ENCODE measurements around the gene ODAD3. TPM values are rescaled to one million over a fixed set of nuclear protein-coding genes. Genes with fewer than 3 reads are reported as not detected.
"Not testable (repeated sequence)": the region's sequence is repeated elsewhere in the genome, so short reads cannot be mapped to it uniquely, and the experiment has no call there.

The ODAD3 gene
- total and polyA plus RNA-seq, 2 of the 13 experiments (the other 11 are each of a cell fraction or from before 2014, with no cell fraction given), result 0.04 to 0.08 TPM

GRCh38 chr19:11406703-11407236, 28.2 kb downstream of the ODAD3 start:
- H3K4me3 ChIP-seq (replicated peaks in 1 of 3; ENCODE audit: insufficient read depth in 1 of 3, low read depth in 2 of 3, low read length in 3 of 3); FAIRE-seq; H3K4me2 ChIP-seq (ENCODE audit: low read depth, low read length); H3K9me3 ChIP-seq (ENCODE audit: low read length); H4K20me1 ChIP-seq (ENCODE audit: insufficient read depth, low read length); ATAC-seq; H2AFZ ChIP-seq (ENCODE audit: low read length); DNase-seq (ENCODE audit: low spot score); H3K79me2 ChIP-seq (ENCODE audit: insufficient read depth, low read length); CTCF ChIA-PET (ENCODE audit: low intra/inter-chr PET ratio, low total read pairs); intact Hi-C loops (cut with micrococcal nuclease; ENCODE audit: unreplicated experiment); H3K4me1 ChIP-seq (ENCODE audit: insufficient read depth, low read length); H3K9ac ChIP-seq (ENCODE audit: insufficient read depth, low read depth, low read length); H3K27ac ChIP-seq (ENCODE audit: extremely low read length, insufficient read depth, low read length); BruUV-seq (replicated peaks); H3K36me3 ChIP-seq (replicated peaks in 1 of 2; ENCODE audit: control insufficient read depth in 1 of 2, insufficient read depth in 2 of 2, low read length in 2 of 2); in situ Hi-C loops (cut with HindIII; ENCODE audit: extremely low pct_ligation_motif_present, low pct_unique_long_range_greater_than_20kb); H3K27me3 ChIP-seq (ENCODE audit: control insufficient read depth in 1 of 2, insufficient read depth in 2 of 2, low read length in 2 of 2): not testable (repeated sequence)
- POLR2A ChIA-PET, result interaction anchor here (1.5 kb wide), 1 partner anchor 32 kb away, joined by 5 read pairs; the partner anchor contains the start of gene SWSAP1
- 91% methylated on average over 12 of the region's 12 CpGs for WGBS (ENCODE audit: low lambda C conversion rate)

DNA sequence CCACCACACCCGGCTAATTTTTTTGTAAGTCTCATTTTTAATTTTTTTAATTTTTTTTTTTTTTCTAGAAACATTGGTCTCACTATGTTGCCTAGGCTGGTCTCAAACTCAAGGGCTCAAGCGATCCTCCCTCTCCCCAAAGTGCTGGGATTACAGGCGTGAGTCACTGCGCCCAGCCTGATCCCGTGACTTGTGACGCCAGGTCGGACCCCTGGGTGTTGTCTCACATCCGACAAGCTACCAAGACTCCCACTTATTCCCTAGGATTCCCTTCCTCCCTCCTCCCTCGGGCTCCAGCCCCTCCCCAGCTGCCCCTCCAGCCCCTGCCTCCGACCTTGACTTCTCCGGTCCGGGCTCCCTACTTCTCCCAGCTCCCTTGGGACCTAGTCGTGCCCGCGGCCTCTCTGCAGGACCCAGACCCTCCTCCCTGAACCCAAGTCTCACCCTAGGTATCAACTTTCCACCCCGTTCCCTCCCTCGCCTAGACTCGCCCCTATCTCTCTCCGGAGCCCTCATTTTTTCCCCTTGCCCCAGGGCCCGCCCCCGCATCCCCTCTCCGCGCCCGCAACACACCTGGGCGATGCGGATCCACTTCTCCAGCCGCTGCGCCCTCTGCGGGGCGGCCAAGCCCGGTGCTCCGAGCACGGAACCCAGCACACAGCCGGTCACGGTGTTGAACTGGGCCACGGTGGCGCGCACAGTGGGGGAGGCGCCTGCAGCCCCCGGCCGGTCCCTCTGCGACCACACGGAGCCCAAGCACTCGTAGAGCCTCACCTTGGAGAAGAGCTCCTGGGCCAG, 28.9 kb downstream of the ODAD3 start:
- Histone ChIP-seq H3K79me2 (ENCODE audit: insufficient read depth, low read length) (no peaks in the 10 kb centered on the region), H2AFZ (ENCODE audit: low read length) (no peak overlapping the region), H3K27me3 (ENCODE audit: control insufficient read depth in 1 of 2, insufficient read depth in 2 of 2, low read length in 2 of 2) (no peaks in the 10 kb centered on the region), H3K4me2 (ENCODE audit: low read depth, low read length) (no peak overlapping the region), H3K27ac (ENCODE audit: extremely low read length, insufficient read depth, low read length) (no peak overlapping the region), H3K4me1 (ENCODE audit: insufficient read depth, low read length) (no peaks in the 10 kb centered on the region), H3K4me3 (replicated peaks in 1 of 3; ENCODE audit: insufficient read depth in 1 of 3, low read depth in 2 of 3, low read length in 3 of 3) (no peak overlapping the region), H3K36me3 (replicated peaks in 1 of 2; ENCODE audit: control insufficient read depth in 1 of 2, insufficient read depth in 2 of 2, low read length in 2 of 2) (no peaks in the 10 kb centered on the region), H4K20me1 (ENCODE audit: insufficient read depth, low read length) (no peaks in the 10 kb centered on the region), H3K9me3 (ENCODE audit: low read length) (no peaks in the 10 kb centered on the region), H3K9ac (ENCODE audit: insufficient read depth, low read depth, low read length) (no peak overlapping the region)
- FAIRE-seq (no peak), ATAC-seq (no peak), DNase-seq (ENCODE audit: low spot score) (no peak)
- intact Hi-C loops (cut with micrococcal nuclease; ENCODE audit: unreplicated experiment), result no loop called here
- ChIA-PET CTCF (ENCODE audit: low intra/inter-chr PET ratio, low total read pairs) (no interaction called here), POLR2A (no interaction called here)
- in situ Hi-C loops (cut with HindIII; ENCODE audit: extremely low pct_ligation_motif_present, low pct_unique_long_range_greater_than_20kb), result no loop called here
- no TSS peak for BruUV-seq (replicated peaks)
- 95% methylated on average over 35 of the region's 44 CpGs for WGBS (ENCODE audit: low lambda C conversion rate)
- TF ChIP-seq KLF9 (CRISPR knock-in tag; IDR thresholded peaks at IDR 0.05; ENCODE audit: low read depth) (no peak), GMEB2 (CRISPR knock-in tag; IDR thresholded peaks at IDR 0.05; ENCODE audit: low read depth) (no peak), ZNF724P (CRISPR knock-in tag; IDR thresholded peaks at IDR 0.05; ENCODE audit: borderline replicate concordance) (no peak), SMYD3 (CRISPR knock-in tag; IDR thresholded peaks at IDR 0.05) (no peak), MAFK (conservative IDR thresholded peaks at IDR 0.05 in 1 of 2, IDR thresholded peaks at IDR 0.05 in 1 of 2; ENCODE audit: low read length in 2 of 2) (no peak), POLR2A (IDR thresholded peaks at IDR 0.05; ENCODE audit: insufficient read depth in 1 of 2, low read depth in 2 of 2, low read length in 2 of 2) (no peak), SRF (IDR thresholded peaks at IDR 0.05; ENCODE audit: low read depth, low read length) (no peak), CREM (IDR thresholded peaks at IDR 0.05) (no peak), CREM (CRISPR knock-in tag; IDR thresholded peaks at IDR 0.05) (no peak), ZNF782 (CRISPR knock-in tag; IDR thresholded peaks at IDR 0.05; ENCODE audit: borderline replicate concordance) (no peak), ZNF33B (CRISPR knock-in tag; IDR thresholded peaks at IDR 0.05) (no peak), ZNF891 (CRISPR knock-in tag; IDR thresholded peaks at IDR 0.05) (no peak), PRPF4 (IDR thresholded peaks at IDR 0.05; ENCODE audit: low read depth, low read length, poor library complexity, severe bottlenecking) (no peak), KDM2A (CRISPR knock-in tag; IDR thresholded peaks at IDR 0.05; ENCODE audit: borderline replicate concordance, low read depth) (no peak)
- TF ChIP-seq, protein P1, sequence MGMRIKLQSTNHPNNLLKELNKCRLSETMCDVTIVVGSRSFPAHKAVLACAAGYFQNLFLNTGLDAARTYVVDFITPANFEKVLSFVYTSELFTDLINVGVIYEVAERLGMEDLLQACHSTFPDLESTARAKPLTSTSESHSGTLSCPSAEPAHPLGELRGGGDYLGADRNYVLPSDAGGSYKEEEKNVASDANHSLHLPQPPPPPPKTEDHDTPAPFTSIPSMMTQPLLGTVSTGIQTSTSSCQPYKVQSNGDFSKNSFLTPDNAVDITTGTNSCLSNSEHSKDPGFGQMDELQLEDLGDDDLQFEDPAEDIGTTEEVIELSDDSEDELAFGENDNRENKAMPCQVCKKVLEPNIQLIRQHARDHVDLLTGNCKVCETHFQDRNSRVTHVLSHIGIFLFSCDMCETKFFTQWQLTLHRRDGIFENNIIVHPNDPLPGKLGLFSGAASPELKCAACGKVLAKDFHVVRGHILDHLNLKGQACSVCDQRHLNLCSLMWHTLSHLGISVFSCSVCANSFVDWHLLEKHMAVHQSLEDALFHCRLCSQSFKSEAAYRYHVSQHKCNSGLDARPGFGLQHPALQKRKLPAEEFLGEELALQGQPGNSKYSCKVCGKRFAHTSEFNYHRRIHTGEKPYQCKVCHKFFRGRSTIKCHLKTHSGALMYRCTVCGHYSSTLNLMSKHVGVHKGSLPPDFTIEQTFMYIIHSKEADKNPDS (CRISPR knock-in tag; IDR thresholded peaks at IDR 0.05), result no peak
